Stimulated activated CD4-positive, alpha-beta T cell treated with anti-CD3 and anti-CD28 coated beads, Interleukin-1b, Interleukin-23, amount 100 ng/mL, for 1 hour (primary cell): Measurements from ENCODE around the gene KBTBD13.
A peak's percentile ranks its signal among the peaks of the same experiment; 100 is the strongest.

Experiments
- DNase-seq, 2 donors: peaks; one replicate each; pipeline ENCODE4 v3.0.0-alpha.2; 2020; ENCODE audit warnings: low read depth in 2 of 2

The KBTBD13 gene

GRCh38 chr15:65051266-65051665 lies 25.3 kb upstream of the KBTBD13 start:
- no peak for DNase-seq

- DNase-seq: no peak
Measured at GRCh38 chr15:65052956-65053355, 23.6 kb upstream of the KBTBD13 start.

GRCh38 chr15:65054333-65055200 lies 22.0 kb upstream of the KBTBD13 start:
- DNase-seq: peak in 1 of 2 donors; percentile 25

GRCh38 chr15:65055201-65055870 lies 21.2 kb upstream of the KBTBD13 start:
- no peak for DNase-seq

- no peak for DNase-seq
Measured at GRCh38 chr15:65056106-65056505, 20.4 kb upstream of the KBTBD13 start.

- DNase-seq: no peak
Measured at GRCh38 chr15:65056868-65057548, 19.5 kb upstream of the KBTBD13 start.

GRCh38 chr15:65057549-65057940 lies 19.0 kb upstream of the KBTBD13 start:
- no peak for DNase-seq

GRCh38 chr15:65058394-65059368 lies 17.9 kb upstream of the KBTBD13 start:
- DNase-seq: no peak

GRCh38 chr15:65059369-65059750 lies 17.2 kb upstream of the KBTBD13 start:
- no peak for DNase-seq

- DNase-seq: no peak
Measured at GRCh38 chr15:65059931-65060596, 16.5 kb upstream of the KBTBD13 start.

GRCh38 chr15:65060641-65061397 lies 15.7 kb upstream of the KBTBD13 start:
- DNase-seq: no peak

- no peak for DNase-seq
Measured at GRCh38 chr15:65062061-65062460, 14.5 kb upstream of the KBTBD13 start.

GRCh38 chr15:65062726-65063125 lies 13.8 kb upstream of the KBTBD13 start:
- no peak for DNase-seq

GRCh38 chr15:65066001-65066634 lies 10.4 kb upstream of the KBTBD13 start:
- DNase-seq: no peak

- no peak for DNase-seq
Measured at GRCh38 chr15:65066635-65067316, 9.8 kb upstream of the KBTBD13 start.

GRCh38 chr15:65067317-65067644 lies 9.3 kb upstream of the KBTBD13 start:
- no peak for DNase-seq

GRCh38 chr15:65067645-65068402 lies 8.7 kb upstream of the KBTBD13 start, which contains the start of gene RASL12:
RASL12 (minus strand) TSS chr15:65067991; CDS start chr15:65067835, 156 bp downstream.
- DNase-seq: no peak

- DNase-seq: no peak
Measured at GRCh38 chr15:65068403-65068788, 8.2 kb upstream of the KBTBD13 start.
